ENCODE results near the gene LEMD1. TPM values are rescaled to one million over a fixed set of nuclear protein-coding genes. Genes with fewer than 3 reads are reported as not detected.

Gene LEMD1
- total and polyA plus RNA-seq, 8 donors: 0.95 to 3.7 (median 1.7) TPM; not detected in 5

- Histone ChIP-seq H3K9me3 (no peaks in the 10 kb centered on the region), H3K4me1 (peaks cover 9 to 14% (median 12%) of the 10 kb centered on the region in 4 donors), H3K27me3 (peaks cover 6 to 39% (median 14%) of the 10 kb centered on the region in 3 donors), H3K4me3 (no peak overlapping the region), H3K27ac (no peak overlapping the region), H3K36me3 (no peaks in the 10 kb centered on the region)
- 84 to 91% (median 85%) methylated on average over 19 to 21 of the region's 21 CpGs for WGBS, 5 donors
- DNase-seq: no peak
- no peak for TF ChIP-seq CTCF (IDR thresholded peaks at IDR 0.05)
- no peak for TF ChIP-seq POLR2A (IDR thresholded peaks at IDR 0.05)
- no peak for TF ChIP-seq POLR2AphosphoS5 (IDR thresholded peaks at IDR 0.05)
- TF ChIP-seq EP300 (IDR thresholded peaks at IDR 0.05): no peak
- intact Hi-C loops (cut with DNase I; ENCODE audit: low total_unique reads): loop anchor here (10.0 kb wide), 1 partner anchor 146 kb away; no protein-coding TSS in a partner anchor
Observed at GRCh38 chr1:205339197-205339702, 82.6 kb downstream of the LEMD1 start.

- Histone ChIP-seq H3K9me3 (no peaks in the 10 kb centered on the region), H3K4me3 (no peak overlapping the region), H3K4me1 (peaks cover 0 to 3% (median 0%) of the 10 kb centered on the region in 4 donors), H3K36me3 (no peaks in the 10 kb centered on the region), H3K27me3 (peaks cover 0 to 27% (median 2%) of the 10 kb centered on the region in 3 donors), H3K27ac (no peak overlapping the region)
- TF ChIP-seq CTCF (IDR thresholded peaks at IDR 0.05) (no peak), POLR2A (IDR thresholded peaks at IDR 0.05) (no peak), POLR2AphosphoS5 (IDR thresholded peaks at IDR 0.05) (no peak)
- no peak for DNase-seq
- intact Hi-C loops (cut with DNase I; ENCODE audit: low total_unique reads): loop anchor here (10.0 kb wide), 1 partner anchor 147 kb away; no protein-coding TSS in a partner anchor
- 64 to 79% (median 67%) methylated on average over 7 of the region's 7 CpGs for WGBS, 5 donors
Observed at GRCh38 chr1:205338011-205338410, 83.8 kb downstream of the LEMD1 start.

GRCh38 chr1:205337481-205337880 is 84.4 kb downstream of the LEMD1 start:
- no peak overlapping the region for H3K4me3 ChIP-seq

GRCh38 chr1:205335692-205336091 is 86.2 kb downstream of the LEMD1 start:
- peak; percentile 88 to 94 for DNase-seq
- no peak overlapping the region for H3K27ac ChIP-seq
- H3K4me3 ChIP-seq: no peak overlapping the region
- peak in 5 of 7 experiments; percentile 80 to 97 (median 92) for TF ChIP-seq CTCF (IDR thresholded peaks at IDR 0.05)
- no peak for TF ChIP-seq POLR2A (IDR thresholded peaks at IDR 0.05)
- TF ChIP-seq EP300 (IDR thresholded peaks at IDR 0.05): no peak
- peak in 1 of 3 donors; percentile 29 for TF ChIP-seq POLR2AphosphoS5 (IDR thresholded peaks at IDR 0.05)
- H3K27me3 ChIP-seq: peaks cover 0 to 14% (median 0%) of the 10 kb centered on the region in 3 donors
- 3 to 15% (median 8%) methylated on average over 4 of the region's 4 CpGs for WGBS, 5 donors
- no peaks in the 10 kb centered on the region for H3K36me3 ChIP-seq
- intact Hi-C loops (cut with DNase I; ENCODE audit: low total_unique reads): loop anchor here (10.0 kb wide), 1 partner anchor 149 kb away; no protein-coding TSS in a partner anchor
- H3K9me3 ChIP-seq: no peaks in the 10 kb centered on the region
- H3K4me1 ChIP-seq: peaks cover 0 to 3% (median 0%) of the 10 kb centered on the region in 4 donors

More at GRCh38 chr1:205337481-205337880, 84.4 kb downstream of the LEMD1 start:
- TF ChIP-seq CTCF (IDR thresholded peaks at IDR 0.05) (no peak), POLR2A (IDR thresholded peaks at IDR 0.05) (no peak), POLR2AphosphoS5 (IDR thresholded peaks at IDR 0.05) (no peak), EP300 (IDR thresholded peaks at IDR 0.05) (no peak)
- intact Hi-C loops (cut with DNase I; ENCODE audit: low total_unique reads): loop anchor here (10.0 kb wide), 1 partner anchor 147 kb away; no protein-coding TSS in a partner anchor
- peaks cover 0 to 22% (median 0%) of the 10 kb centered on the region in 3 donors for H3K27me3 ChIP-seq
- H3K27ac ChIP-seq: no peak overlapping the region
- 72 to 78% (median 74%) methylated on average over 7 of the region's 7 CpGs for WGBS, 5 donors
- no peak for DNase-seq
- H3K36me3 ChIP-seq: no peaks in the 10 kb centered on the region
- no peaks in the 10 kb centered on the region for H3K9me3 ChIP-seq
- H3K4me1 ChIP-seq: peaks cover 0 to 3% (median 0%) of the 10 kb centered on the region in 4 donors

Measured in stomach (tissue), 9 donors.